ENCODE data around the gene CHRD.

DNA sequence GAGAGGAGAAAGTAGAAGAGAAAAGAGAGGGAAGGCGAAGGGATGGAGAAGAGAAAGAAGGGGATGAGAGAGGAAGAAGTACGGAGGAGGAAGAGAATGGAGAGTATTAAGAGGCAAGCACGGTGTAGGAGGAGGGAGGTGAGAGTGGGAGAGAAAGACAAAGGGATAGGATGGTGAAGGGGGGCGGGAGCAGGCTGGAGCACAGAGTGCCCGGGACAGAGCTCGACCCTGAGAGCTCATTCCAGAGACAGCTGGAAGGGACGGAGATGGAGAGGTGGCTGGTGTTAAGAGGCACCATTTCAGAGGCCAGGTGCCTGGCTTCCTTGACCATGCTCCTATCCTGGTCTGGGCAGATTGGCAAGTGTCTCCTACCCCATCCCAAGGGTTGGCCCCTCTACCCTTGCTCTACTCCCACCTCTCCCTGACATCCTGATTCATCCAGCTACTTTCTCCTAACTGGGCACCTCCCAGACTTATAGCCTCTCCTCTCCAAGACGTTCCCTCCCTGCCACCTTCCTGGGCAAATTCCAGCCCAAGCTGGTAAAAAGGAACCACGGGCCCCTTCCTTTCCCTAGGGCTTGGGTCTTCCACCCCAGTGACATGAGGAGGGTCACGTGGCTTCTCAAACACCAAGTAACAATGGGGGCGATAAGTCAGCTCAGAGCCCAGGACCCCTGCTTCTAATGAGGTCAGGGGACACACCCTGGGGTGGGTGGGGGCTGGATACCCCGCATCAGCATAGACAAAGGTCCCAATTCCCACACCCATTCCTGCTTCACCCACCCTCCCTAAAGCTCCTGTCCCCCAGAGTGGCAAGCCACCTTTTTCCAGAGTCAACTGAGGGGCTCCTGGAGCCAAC lies 19.6 kb upstream of the CHRD start:
- TF ChIP-seq, protein P1, sequence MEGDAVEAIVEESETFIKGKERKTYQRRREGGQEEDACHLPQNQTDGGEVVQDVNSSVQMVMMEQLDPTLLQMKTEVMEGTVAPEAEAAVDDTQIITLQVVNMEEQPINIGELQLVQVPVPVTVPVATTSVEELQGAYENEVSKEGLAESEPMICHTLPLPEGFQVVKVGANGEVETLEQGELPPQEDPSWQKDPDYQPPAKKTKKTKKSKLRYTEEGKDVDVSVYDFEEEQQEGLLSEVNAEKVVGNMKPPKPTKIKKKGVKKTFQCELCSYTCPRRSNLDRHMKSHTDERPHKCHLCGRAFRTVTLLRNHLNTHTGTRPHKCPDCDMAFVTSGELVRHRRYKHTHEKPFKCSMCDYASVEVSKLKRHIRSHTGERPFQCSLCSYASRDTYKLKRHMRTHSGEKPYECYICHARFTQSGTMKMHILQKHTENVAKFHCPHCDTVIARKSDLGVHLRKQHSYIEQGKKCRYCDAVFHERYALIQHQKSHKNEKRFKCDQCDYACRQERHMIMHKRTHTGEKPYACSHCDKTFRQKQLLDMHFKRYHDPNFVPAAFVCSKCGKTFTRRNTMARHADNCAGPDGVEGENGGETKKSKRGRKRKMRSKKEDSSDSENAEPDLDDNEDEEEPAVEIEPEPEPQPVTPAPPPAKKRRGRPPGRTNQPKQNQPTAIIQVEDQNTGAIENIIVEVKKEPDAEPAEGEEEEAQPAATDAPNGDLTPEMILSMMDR (IDR thresholded peaks at IDR 0.05), result no peak
- TF ChIP-seq POLR2A (IDR thresholded peaks at IDR 0.05), result no peak

Measured in lower leg skin (tissue), 3 donors.